ENCODE measurements around the gene DIAPH2.

DIAPH2 gene

GRCh38 chrX:97315939-97316338 is 631.3 kb downstream of the DIAPH2 start:
- no peak for DNase-seq

GRCh38 chrX:97320305-97320704 is 635.7 kb downstream of the DIAPH2 start:
- DNase-seq: no peak

GRCh38 chrX:97322401-97322800 is 637.8 kb downstream of the DIAPH2 start:
- no peak for DNase-seq

- no peak for DNase-seq
Measured at GRCh38 chrX:97326456-97326855, 641.8 kb downstream of the DIAPH2 start.

- no peak for DNase-seq
Measured at GRCh38 chrX:97328853-97329390, 644.3 kb downstream of the DIAPH2 start.

- DNase-seq: no peak
Measured at GRCh38 chrX:97330151-97330550, 645.5 kb downstream of the DIAPH2 start.

- peak; percentile 3 for DNase-seq
Measured at GRCh38 chrX:97332963-97333362, 648.3 kb downstream of the DIAPH2 start.

GRCh38 chrX:97334850-97335249 is 650.2 kb downstream of the DIAPH2 start:
- no peak for DNase-seq

- no peak for DNase-seq
Measured at GRCh38 chrX:97344724-97345123, 660.1 kb downstream of the DIAPH2 start.

- DNase-seq: no peak
Measured at GRCh38 chrX:97358941-97359340, 674.3 kb downstream of the DIAPH2 start.

GRCh38 chrX:97363843-97364242 is 679.2 kb downstream of the DIAPH2 start:
- DNase-seq: no peak

- DNase-seq: no peak
Measured at GRCh38 chrX:97366237-97366636, 681.6 kb downstream of the DIAPH2 start.

- DNase-seq: peak; percentile 48
Measured at GRCh38 chrX:97367125-97367524, 682.5 kb downstream of the DIAPH2 start.

GRCh38 chrX:97369947-97370346 is 685.3 kb downstream of the DIAPH2 start:
- DNase-seq: no peak

- DNase-seq: no peak
Measured at GRCh38 chrX:97372001-97372766, 687.5 kb downstream of the DIAPH2 start.

GRCh38 chrX:97374266-97374665 is 689.6 kb downstream of the DIAPH2 start:
- no peak for DNase-seq

GRCh38 chrX:97380200-97380599 is 695.6 kb downstream of the DIAPH2 start:
- no peak for DNase-seq

- DNase-seq: no peak
Measured at GRCh38 chrX:97384685-97385084, 700.0 kb downstream of the DIAPH2 start.

- no peak for DNase-seq
Measured at GRCh38 chrX:97387004-97387403, 702.4 kb downstream of the DIAPH2 start.

GRCh38 chrX:97389761-97390192 is 705.1 kb downstream of the DIAPH2 start:
- DNase-seq: peak; percentile 63

- peak; percentile 52 for DNase-seq
Measured at GRCh38 chrX:97397371-97397770, 712.7 kb downstream of the DIAPH2 start.

GRCh38 chrX:97398030-97398551 is 713.4 kb downstream of the DIAPH2 start:
- peak; percentile 62 for DNase-seq

GRCh38 chrX:97399400-97399799 is 714.8 kb downstream of the DIAPH2 start:
- DNase-seq: peak; percentile 79

- DNase-seq: peak; percentile 10
Measured at GRCh38 chrX:97400492-97400891, 715.9 kb downstream of the DIAPH2 start.

Data from HCEC 1CT (cell line).